Measurements from ENCODE around the gene SCGB3A1.

The SCGB3A1 gene

GRCh38 chr5:180628827-180629750 lies 37.8 kb upstream of the SCGB3A1 start:
- Histone ChIP-seq H3K9ac (ENCODE audit: low read depth, low read length, poor library complexity, severe bottlenecking) (no peak overlapping the region), H3K4me1 (ENCODE audit: insufficient read depth, low read length, poor library complexity, severe bottlenecking) (no peaks in the 10 kb centered on the region), H3K79me2 (ENCODE audit: insufficient read depth, low read length) (no peaks in the 10 kb centered on the region), H3K9me3 (ENCODE audit: insufficient read depth, low read depth, low read length) (no peaks in the 10 kb centered on the region), H3K4me2 (ENCODE audit: low read depth, low read length, poor library complexity, severe bottlenecking) (no peak overlapping the region), H3K9me2 (replicated peaks; ENCODE audit: low read depth, low read length) (no peaks in the 10 kb centered on the region), H4K20me1 (ENCODE audit: insufficient read depth, low read length, poor library complexity, severe bottlenecking) (no peaks in the 10 kb centered on the region), H2AFZ (ENCODE audit: low read length) (no peak overlapping the region), H3K36me3 (ENCODE audit: insufficient read depth, low read length) (no peaks in the 10 kb centered on the region), H3K4me3 (ENCODE audit: low read length, poor library complexity, severe bottlenecking) (no peak overlapping the region), H3K27me3 (ENCODE audit: insufficient read depth, low read length, poor library complexity, severe bottlenecking) (no peaks in the 10 kb centered on the region), H3F3A (ENCODE audit: low read depth) (no peaks in the 10 kb centered on the region)
- TF ChIP-seq CTCF (conservative IDR thresholded peaks at IDR 0.05; ENCODE audit: low read length) (no peak), EZH2phosphoT487 (IDR thresholded peaks at IDR 0.05; ENCODE audit: borderline replicate concordance) (no peak)

- TF ChIP-seq EZH2phosphoT487 (IDR thresholded peaks at IDR 0.05; ENCODE audit: borderline replicate concordance) (no peak), CTCF (conservative IDR thresholded peaks at IDR 0.05; ENCODE audit: low read length) (no peak)
- H3K9me2 ChIP-seq (replicated peaks; ENCODE audit: low read depth, low read length) = no peaks in the 10 kb centered on the region
- no peaks in the 10 kb centered on the region for H3K9me3 ChIP-seq (ENCODE audit: insufficient read depth, low read depth, low read length)
- H3K4me1 ChIP-seq (ENCODE audit: insufficient read depth, low read length, poor library complexity, severe bottlenecking) = peaks cover 5% of the 10 kb centered on the region
- H3K4me2 ChIP-seq (ENCODE audit: low read depth, low read length, poor library complexity, severe bottlenecking) = no peak overlapping the region
- no peaks in the 10 kb centered on the region for H3K27me3 ChIP-seq (ENCODE audit: insufficient read depth, low read length, poor library complexity, severe bottlenecking)
- H3K4me3 ChIP-seq (ENCODE audit: low read length, poor library complexity, severe bottlenecking) = no peak overlapping the region
- H4K20me1 ChIP-seq (ENCODE audit: insufficient read depth, low read length, poor library complexity, severe bottlenecking) = no peaks in the 10 kb centered on the region
- H2AFZ ChIP-seq (ENCODE audit: low read length) = no peak overlapping the region
- no peaks in the 10 kb centered on the region for H3K36me3 ChIP-seq (ENCODE audit: insufficient read depth, low read length)
- no peak overlapping the region for H3K9ac ChIP-seq (ENCODE audit: low read depth, low read length, poor library complexity, severe bottlenecking)
- no peaks in the 10 kb centered on the region for H3K79me2 ChIP-seq (ENCODE audit: insufficient read depth, low read length)
- no peaks in the 10 kb centered on the region for H3F3A ChIP-seq (ENCODE audit: low read depth)
Observed at GRCh38 chr5:180628211-180628610, 36.9 kb upstream of the SCGB3A1 start.

- TF ChIP-seq EZH2phosphoT487 (IDR thresholded peaks at IDR 0.05; ENCODE audit: borderline replicate concordance) = no peak
- TF ChIP-seq CTCF (conservative IDR thresholded peaks at IDR 0.05; ENCODE audit: low read length) = no peak
- Histone ChIP-seq H2AFZ (ENCODE audit: low read length) (no peak overlapping the region), H3F3A (ENCODE audit: low read depth) (no peaks in the 10 kb centered on the region), H3K9me3 (ENCODE audit: insufficient read depth, low read depth, low read length) (no peaks in the 10 kb centered on the region), H3K9me2 (replicated peaks; ENCODE audit: low read depth, low read length) (no peaks in the 10 kb centered on the region), H3K79me2 (ENCODE audit: insufficient read depth, low read length) (no peaks in the 10 kb centered on the region), H3K36me3 (ENCODE audit: insufficient read depth, low read length) (no peaks in the 10 kb centered on the region), H3K4me3 (ENCODE audit: low read length, poor library complexity, severe bottlenecking) (no peak overlapping the region), H3K4me2 (ENCODE audit: low read depth, low read length, poor library complexity, severe bottlenecking) (no peak overlapping the region), H3K4me1 (ENCODE audit: insufficient read depth, low read length, poor library complexity, severe bottlenecking) (peaks cover 5% of the 10 kb centered on the region), H3K27me3 (ENCODE audit: insufficient read depth, low read length, poor library complexity, severe bottlenecking) (no peaks in the 10 kb centered on the region), H3K9ac (ENCODE audit: low read depth, low read length, poor library complexity, severe bottlenecking) (no peak overlapping the region), H4K20me1 (ENCODE audit: insufficient read depth, low read length, poor library complexity, severe bottlenecking) (no peaks in the 10 kb centered on the region)
Observed at GRCh38 chr5:180627386-180628120, 36.3 kb upstream of the SCGB3A1 start.

Measured in Loucy (cell line).